ENCODE measurements around the gene ZNF219. TPM values are rescaled to one million over a fixed set of nuclear protein-coding genes. Genes with fewer than 3 reads are reported as not detected.

Gene ZNF219
- total RNA-seq, 1 experiment from 2014 or later = 18.5 TPM

DNA sequence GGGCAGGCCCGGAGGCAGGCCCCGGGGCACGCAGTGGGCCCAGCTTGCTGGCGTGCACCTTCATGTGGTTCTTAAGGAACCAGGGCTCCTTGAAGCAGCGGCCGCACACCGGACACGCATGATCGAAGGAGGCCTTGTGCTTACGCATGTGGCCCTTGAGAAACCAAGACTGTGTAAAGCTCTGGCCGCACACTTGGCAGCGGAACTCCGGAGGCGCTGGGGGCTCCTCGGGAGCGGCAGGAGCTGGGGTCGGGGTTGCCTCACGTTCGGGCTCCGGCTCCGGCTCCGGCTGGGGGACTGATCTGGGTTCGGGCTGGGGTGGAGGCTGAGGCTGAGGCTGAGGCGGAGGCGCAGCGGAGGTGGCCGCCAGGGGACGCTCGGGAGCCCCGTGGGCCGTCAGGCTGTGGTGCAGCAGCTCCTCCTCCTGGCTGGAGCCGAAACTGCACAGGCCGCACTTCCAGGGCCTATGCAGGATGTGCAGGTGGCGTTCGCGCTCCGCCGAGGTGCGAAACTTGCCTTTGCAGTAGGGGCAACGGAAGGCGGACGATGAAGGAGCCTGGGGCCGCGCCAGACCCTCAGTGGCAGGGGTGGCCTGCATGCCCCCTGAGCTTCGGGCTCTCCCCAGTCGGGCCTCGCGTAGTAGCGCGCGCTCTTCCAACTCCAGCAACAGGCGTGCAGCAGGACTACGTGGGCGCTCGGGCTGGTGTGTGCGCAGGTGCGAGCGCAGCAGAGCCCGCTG is 6.0 kb downstream of the ZNF219 start:
- TF ChIP-seq, protein P1, sequence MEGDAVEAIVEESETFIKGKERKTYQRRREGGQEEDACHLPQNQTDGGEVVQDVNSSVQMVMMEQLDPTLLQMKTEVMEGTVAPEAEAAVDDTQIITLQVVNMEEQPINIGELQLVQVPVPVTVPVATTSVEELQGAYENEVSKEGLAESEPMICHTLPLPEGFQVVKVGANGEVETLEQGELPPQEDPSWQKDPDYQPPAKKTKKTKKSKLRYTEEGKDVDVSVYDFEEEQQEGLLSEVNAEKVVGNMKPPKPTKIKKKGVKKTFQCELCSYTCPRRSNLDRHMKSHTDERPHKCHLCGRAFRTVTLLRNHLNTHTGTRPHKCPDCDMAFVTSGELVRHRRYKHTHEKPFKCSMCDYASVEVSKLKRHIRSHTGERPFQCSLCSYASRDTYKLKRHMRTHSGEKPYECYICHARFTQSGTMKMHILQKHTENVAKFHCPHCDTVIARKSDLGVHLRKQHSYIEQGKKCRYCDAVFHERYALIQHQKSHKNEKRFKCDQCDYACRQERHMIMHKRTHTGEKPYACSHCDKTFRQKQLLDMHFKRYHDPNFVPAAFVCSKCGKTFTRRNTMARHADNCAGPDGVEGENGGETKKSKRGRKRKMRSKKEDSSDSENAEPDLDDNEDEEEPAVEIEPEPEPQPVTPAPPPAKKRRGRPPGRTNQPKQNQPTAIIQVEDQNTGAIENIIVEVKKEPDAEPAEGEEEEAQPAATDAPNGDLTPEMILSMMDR (IDR thresholded peaks at IDR 0.05; ENCODE audit: unreplicated experiment) = peak; percentile 99
- Mint-ChIP-seq H3K36me3 (ENCODE audit: insufficient read depth, unreplicated experiment) (peaks cover 35% of the 10 kb centered on the region), H3K4me3 (ENCODE audit: low read depth, unreplicated experiment) (peak overlapping the region; percentile 24), H3K27me3 (ENCODE audit: unreplicated experiment) (no peaks in the 10 kb centered on the region), H3K9me3 (ENCODE audit: low read depth, unreplicated experiment) (no peaks in the 10 kb centered on the region), H3K27ac (ENCODE audit: unreplicated experiment) (peak overlapping the region; percentile 3), H3K4me1 (ENCODE audit: low read depth, unreplicated experiment) (peaks cover 8% of the 10 kb centered on the region)
- intact Hi-C loops (cut with micrococcal nuclease; ENCODE audit: unreplicated experiment) = loop anchor here (2.0 kb wide), 1 partner anchor 24 kb away; no protein-coding TSS in a partner anchor
- CTCF ChIA-PET = interaction anchor here (0.5 to 1.8 kb wide), 10 partner anchors 9 to 80 kb away, joined by 3 to 18 read pairs (median 6); no protein-coding TSS in a partner anchor
- DNase-seq = peak; percentile 90
- BruUV-seq (replicated peaks) = no TSS peak

DNA sequence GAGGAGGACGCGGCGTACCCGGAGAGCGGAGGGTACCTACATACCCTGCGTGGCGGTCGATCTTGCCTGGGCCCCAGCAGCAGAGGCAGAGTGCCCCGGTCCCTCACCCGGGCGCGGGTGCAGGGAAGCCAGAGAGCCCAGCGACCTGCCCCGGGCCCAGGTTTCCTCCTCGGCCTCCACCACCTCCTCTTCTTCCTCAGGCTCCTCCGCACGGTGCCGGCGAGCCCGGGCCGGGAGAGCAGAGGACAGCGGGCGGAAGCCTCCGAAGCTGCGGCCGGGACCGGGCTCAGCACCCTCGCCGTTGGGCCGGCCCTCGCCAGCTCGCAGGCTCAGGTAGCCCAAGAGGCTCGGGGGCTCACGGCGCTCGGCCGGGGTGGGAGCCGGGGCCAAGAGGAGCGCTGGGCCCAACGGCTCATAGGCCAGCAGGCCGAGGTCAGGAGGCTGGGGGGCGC is 6.6 kb downstream of the ZNF219 start:
- Mint-ChIP-seq H3K9me3 (ENCODE audit: low read depth, unreplicated experiment) (no peaks in the 10 kb centered on the region), H3K4me1 (ENCODE audit: low read depth, unreplicated experiment) (peaks cover 8% of the 10 kb centered on the region), H3K27ac (ENCODE audit: unreplicated experiment) (no peak overlapping the region), H3K4me3 (ENCODE audit: low read depth, unreplicated experiment) (no peak overlapping the region), H3K27me3 (ENCODE audit: unreplicated experiment) (no peaks in the 10 kb centered on the region), H3K36me3 (ENCODE audit: insufficient read depth, unreplicated experiment) (peaks cover 33% of the 10 kb centered on the region)
- intact Hi-C loops (cut with micrococcal nuclease; ENCODE audit: unreplicated experiment) = loop anchor here (2.0 kb wide), 1 partner anchor 23 kb away; no protein-coding TSS in a partner anchor
- DNase-seq = no peak
- TF ChIP-seq, protein P1 (IDR thresholded peaks at IDR 0.05; ENCODE audit: unreplicated experiment) = no peak
- CTCF ChIA-PET = interaction anchor here (0.5 to 1.8 kb wide), 9 partner anchors 10 to 79 kb away, joined by 3 to 18 read pairs (median 6); no protein-coding TSS in a partner anchor
- no TSS peak for BruUV-seq (replicated peaks)

DNA sequence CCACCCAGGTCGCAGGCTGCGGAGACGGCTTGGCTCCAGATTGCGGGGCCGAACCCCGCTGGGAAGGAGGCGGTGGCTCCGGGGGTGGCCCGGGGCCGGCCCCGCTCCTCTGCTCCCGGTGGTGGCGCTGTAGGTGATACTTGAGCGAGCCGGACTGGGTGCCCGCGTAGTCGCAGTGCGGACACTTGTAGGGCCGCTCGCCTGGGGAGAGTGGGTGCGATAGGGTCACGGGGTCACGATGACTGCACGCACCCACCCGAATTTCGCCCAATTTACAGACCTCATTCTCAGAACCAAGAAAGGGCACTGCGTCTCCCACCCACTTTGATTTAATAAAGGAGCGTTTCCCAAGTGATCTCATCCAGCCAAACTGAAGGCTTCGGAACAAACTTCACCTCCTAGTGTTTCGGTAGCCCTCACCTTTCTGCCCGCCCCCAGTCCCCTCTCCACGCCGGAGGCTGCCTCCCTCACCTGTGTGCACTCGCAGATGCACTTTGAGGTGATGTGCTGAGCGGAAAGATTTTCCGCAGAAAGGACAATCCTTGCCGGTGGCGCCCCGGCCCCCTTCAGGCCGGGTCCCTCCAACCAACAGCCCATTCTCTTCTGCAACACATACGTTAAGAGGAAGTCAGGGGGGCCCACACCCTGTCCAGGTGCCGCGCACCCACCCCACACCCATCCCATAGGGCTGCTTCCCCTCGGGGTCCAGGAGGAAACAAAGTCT is 7.4 kb downstream of the ZNF219 start:
- H3K27me3 Mint-ChIP-seq (ENCODE audit: unreplicated experiment) = no peaks in the 10 kb centered on the region
- peaks cover 33% of the 10 kb centered on the region for H3K36me3 Mint-ChIP-seq (ENCODE audit: insufficient read depth, unreplicated experiment)
- intact Hi-C loops (cut with micrococcal nuclease; ENCODE audit: unreplicated experiment) = no loop called here
- CTCF ChIA-PET = interaction anchor here (1.3 to 2.5 kb wide), 5 partner anchors 13 to 76 kb away, joined by 3 to 18 read pairs (median 10); no protein-coding TSS in a partner anchor
- H3K27ac Mint-ChIP-seq (ENCODE audit: unreplicated experiment) = no peak overlapping the region
- H3K4me3 Mint-ChIP-seq (ENCODE audit: low read depth, unreplicated experiment) = no peak overlapping the region
- H3K9me3 Mint-ChIP-seq (ENCODE audit: low read depth, unreplicated experiment) = no peaks in the 10 kb centered on the region
- TF ChIP-seq, protein P1 (IDR thresholded peaks at IDR 0.05; ENCODE audit: unreplicated experiment) = no peak
- peaks cover 8% of the 10 kb centered on the region for H3K4me1 Mint-ChIP-seq (ENCODE audit: low read depth, unreplicated experiment)
- BruUV-seq (replicated peaks) = no TSS peak
- DNase-seq = no peak

DNA sequence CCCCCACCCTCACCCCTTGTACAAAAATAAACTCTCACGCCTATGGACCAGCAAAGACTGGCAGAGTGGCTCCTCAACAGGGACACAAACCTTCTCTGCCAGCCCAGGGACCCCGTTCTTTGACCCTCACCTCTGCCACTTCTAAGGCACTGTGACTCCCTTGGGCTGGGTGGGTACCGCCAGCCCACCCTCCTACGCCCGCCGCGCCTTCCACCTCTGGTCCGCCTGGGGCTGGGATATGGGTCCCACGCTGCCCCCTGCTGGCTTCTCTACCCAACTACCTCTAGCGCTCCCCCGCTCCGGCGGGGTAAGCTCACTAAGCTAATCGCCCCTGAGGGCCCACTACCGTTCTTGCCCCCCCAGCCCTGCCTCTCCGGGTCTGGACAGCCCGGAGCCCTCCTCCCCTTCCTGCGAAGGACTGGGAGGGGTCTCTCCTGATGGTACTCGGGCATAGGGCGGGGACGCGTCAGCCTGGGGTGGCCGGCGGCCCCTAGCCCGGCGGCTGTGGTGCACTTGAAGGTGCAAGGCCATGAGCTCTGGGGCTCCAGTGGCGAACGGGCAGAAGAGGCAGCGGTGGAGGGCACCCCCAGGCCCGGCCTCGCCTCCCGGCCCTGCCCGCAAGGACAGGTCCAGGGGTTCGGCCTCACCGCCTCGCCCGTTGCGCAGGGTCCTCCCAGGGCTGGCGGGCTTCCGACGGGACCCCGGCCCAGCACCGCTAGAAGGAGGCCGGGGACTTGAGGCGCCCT is 8.1 kb downstream of the ZNF219 start:
- H3K27ac Mint-ChIP-seq (ENCODE audit: unreplicated experiment) = no peak overlapping the region
- CTCF ChIA-PET = interaction anchor here (1.0 to 2.5 kb wide), 5 partner anchors 14 to 75 kb away, joined by 3 to 12 read pairs (median 4); partner anchors contain the start of gene ARHGEF40
- intact Hi-C loops (cut with micrococcal nuclease; ENCODE audit: unreplicated experiment) = no loop called here
- peaks cover 33% of the 10 kb centered on the region for H3K36me3 Mint-ChIP-seq (ENCODE audit: insufficient read depth, unreplicated experiment)
- DNase-seq = no peak
- TF ChIP-seq, protein P1 (IDR thresholded peaks at IDR 0.05; ENCODE audit: unreplicated experiment) = peak; percentile 57
- no peaks in the 10 kb centered on the region for H3K27me3 Mint-ChIP-seq (ENCODE audit: unreplicated experiment)
- H3K4me1 Mint-ChIP-seq (ENCODE audit: low read depth, unreplicated experiment) = peaks cover 8% of the 10 kb centered on the region
- BruUV-seq (replicated peaks) = no TSS peak
- H3K4me3 Mint-ChIP-seq (ENCODE audit: low read depth, unreplicated experiment) = no peak overlapping the region
- no peaks in the 10 kb centered on the region for H3K9me3 Mint-ChIP-seq (ENCODE audit: low read depth, unreplicated experiment)
